GM21360 (cell line): ENCODE measurements around the gene ITGAX.

ENCODE experiments used
- ATAC-seq: cut with Tn5 transposase; IDR thresholded peaks from one replicate; pipeline ENCODE4 v1.9.1; 2021; ENCODE audit warnings: mild to moderate bottlenecking, moderate library complexity; ENCODE audit not compliant: unreplicated experiment

The ITGAX gene

GRCh38 chr16:31371619-31372484 is 16.9 kb downstream of the ITGAX start:
- ATAC-seq = no peak

- ATAC-seq = no peak
These were observed 18.3 kb downstream of the ITGAX start for GRCh38 chr16:31373235-31373634.

- ATAC-seq = no peak
These were observed 20.3 kb downstream of the ITGAX start for GRCh38 chr16:31375231-31375630.

- ATAC-seq = no peak
These were observed 21.7 kb downstream of the ITGAX start for GRCh38 chr16:31376705-31377104.

GRCh38 chr16:31377210-31377903 is 22.4 kb downstream of the ITGAX start:
- ATAC-seq = no peak

- ATAC-seq = no peak
These were observed 25.2 kb downstream of the ITGAX start for GRCh38 chr16:31380201-31380600.

GRCh38 chr16:31382485-31383161 is 27.6 kb downstream of the ITGAX start:
- ATAC-seq = peak; percentile 63

- ATAC-seq = no peak
These were observed 30.7 kb downstream of the ITGAX start for GRCh38 chr16:31385680-31386079.

GRCh38 chr16:31386157-31386984 is 31.4 kb downstream of the ITGAX start:
- ATAC-seq = no peak

- no peak for ATAC-seq
These were observed 33.6 kb downstream of the ITGAX start for GRCh38 chr16:31388535-31388934.

- ATAC-seq = no peak
These were observed 35.6 kb downstream of the ITGAX start for GRCh38 chr16:31390504-31391041.

- ATAC-seq = no peak
These were observed 38.1 kb downstream of the ITGAX start, which contains the start of gene ITGAD for GRCh38 chr16:31393056-31393455. Gene ITGAD (plus strand): TSS chr16:31393335. CDS start chr16:31393361, 26 bp downstream.

- ATAC-seq = no peak
These were observed 40.7 kb downstream of the ITGAX start for GRCh38 chr16:31395647-31396046.

- ATAC-seq = no peak
These were observed 42.2 kb downstream of the ITGAX start for GRCh38 chr16:31397096-31397660.

- ATAC-seq = no peak
These were observed 42.7 kb downstream of the ITGAX start for GRCh38 chr16:31397701-31398100.

GRCh38 chr16:31400191-31400590 is 45.2 kb downstream of the ITGAX start:
- ATAC-seq = no peak

GRCh38 chr16:31401436-31401835 is 46.5 kb downstream of the ITGAX start:
- ATAC-seq = no peak

GRCh38 chr16:31402687-31403086 is 47.7 kb downstream of the ITGAX start:
- ATAC-seq = no peak

- no peak for ATAC-seq
These were observed 48.8 kb downstream of the ITGAX start for GRCh38 chr16:31403590-31404352.
